Left lung (tissue), 10 donors: ENCODE data around the gene WASF3. TPM values are rescaled to one million over a fixed set of nuclear protein-coding genes. Genes with fewer than 3 reads are reported as not detected.

Source experiments
- ATAC-seq: fragments of 200-7000 bp; cut with Tn5 transposase; one replicate; pipeline ENCODE4 v1.9.1; 2020; ENCODE audit warnings: moderate library complexity
- DNase-seq, 4 donors: peaks; one replicate each; pipeline ENCODE4 v3.0.0-alpha.2; 2013 to 2020
- H3K27ac ChIP-seq, 2 donors: fragments of 200-600 bp; sonication (generic) in 1 of 2; one replicate each; pipeline versions ENCODE4 v1.5.0 to v1.8.0; 2020 to 2021
- H3K27me3 ChIP-seq, 2 donors: fragments of 200-600 bp; sonication (generic) in 1 of 2; one replicate each; pipeline versions ENCODE4 v1.5.0 to v1.8.0; 2020 to 2021
- H3K36me3 ChIP-seq, 2 donors: fragments of 200-600 bp; sonication (generic) in 1 of 2; one replicate each; pipeline versions ENCODE4 v1.5.0 to v1.8.0; 2020 to 2021
- H3K4me1 ChIP-seq, 2 donors: fragments of 200-600 bp; one replicate each; pipeline ENCODE4 v1.8.0; 2021
- H3K4me3 ChIP-seq, 2 donors: fragments of 200-600 bp; sonication (generic) in 1 of 2; one replicate each; pipeline versions ENCODE4 v1.5.0 to v1.8.0; 2020 to 2021; ENCODE audit warnings: mild to moderate bottlenecking in 1 of 2
- H3K9me3 ChIP-seq, 2 donors: fragments of 200-600 bp; sonication (generic) in 1 of 2; one replicate each; pipeline versions ENCODE4 v1.5.0 to v1.8.0; 2020 to 2021
- intact Hi-C, 2 donors: fragments of 100-400 bp; cut with DNase I; formaldehyde crosslinking; loops; one replicate each; pipeline versions ENCODE4 v1.11.2 to v1.14.2; 2022
- polyA plus RNA-seq, 6 donors: library from polyadenylated mRNA; unstranded; fragments of 120-200 nt; gene quantifications; one replicate each; pipeline ENCODE4 v1.2.1, GENCODE V29; 2013; ENCODE audit not compliant: insufficient read length in 6 of 6
- total RNA-seq, 2 donors: library from RNA; stranded (reverse); fragmentation: NEBNext Ultra II Directional; extraction: Animal tissue kit (Norgen Biotek cat#: 25700); gene quantifications; one replicate each; pipeline ENCODE4 v1.2.1, GENCODE V29; 2021
- TF ChIP-seq, protein P1 (sequence below), 2 donors: fragments of 200-600 bp; sonication (generic) in 1 of 2; IDR thresholded peaks; one replicate each; pipeline versions ENCODE4 v1.5.0 to v1.8.0; 2021; ENCODE audit warnings: antibody characterized with exemption in 2 of 2
- donor health status: DM: no; HTN: yes; CAD: no.
- donor health status: DM: no; HTN: no; CAD: no.

The WASF3 gene
- total and polyA plus RNA-seq, 8 donors: 10.9 to 24.5 (median 21.2) TPM

DNA sequence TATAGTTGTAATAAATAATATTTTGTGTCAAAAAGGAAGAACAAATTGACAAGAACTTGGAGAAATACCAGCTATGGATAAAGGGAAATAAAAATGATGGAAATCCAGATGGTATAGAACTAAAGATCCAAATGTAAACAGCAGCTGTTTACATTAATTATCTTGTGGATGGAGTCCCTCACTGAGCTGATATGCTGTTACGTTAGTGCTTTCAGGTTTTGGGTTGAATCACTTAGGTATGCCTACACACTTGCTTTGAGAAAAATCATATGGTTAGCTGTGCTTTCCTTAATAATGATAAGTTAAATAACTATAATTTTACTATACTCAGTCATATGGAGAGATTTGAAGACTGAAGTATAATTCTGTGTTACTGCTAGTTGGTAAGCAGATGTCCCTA, 27.7 kb downstream of the WASF3 start:
- Histone ChIP-seq H3K27me3 (no peaks in the 10 kb centered on the region), H3K4me3 (no peak overlapping the region), H3K4me1 (peaks cover 0 to 5% of the 10 kb centered on the region in 2 donors), H3K9me3 (no peaks in the 10 kb centered on the region), H3K36me3 (no peaks in the 10 kb centered on the region), H3K27ac (no peak overlapping the region)
- ATAC-seq (no peak), DNase-seq (no peak)
- intact Hi-C loops: no loop called here
- TF ChIP-seq, protein P1, sequence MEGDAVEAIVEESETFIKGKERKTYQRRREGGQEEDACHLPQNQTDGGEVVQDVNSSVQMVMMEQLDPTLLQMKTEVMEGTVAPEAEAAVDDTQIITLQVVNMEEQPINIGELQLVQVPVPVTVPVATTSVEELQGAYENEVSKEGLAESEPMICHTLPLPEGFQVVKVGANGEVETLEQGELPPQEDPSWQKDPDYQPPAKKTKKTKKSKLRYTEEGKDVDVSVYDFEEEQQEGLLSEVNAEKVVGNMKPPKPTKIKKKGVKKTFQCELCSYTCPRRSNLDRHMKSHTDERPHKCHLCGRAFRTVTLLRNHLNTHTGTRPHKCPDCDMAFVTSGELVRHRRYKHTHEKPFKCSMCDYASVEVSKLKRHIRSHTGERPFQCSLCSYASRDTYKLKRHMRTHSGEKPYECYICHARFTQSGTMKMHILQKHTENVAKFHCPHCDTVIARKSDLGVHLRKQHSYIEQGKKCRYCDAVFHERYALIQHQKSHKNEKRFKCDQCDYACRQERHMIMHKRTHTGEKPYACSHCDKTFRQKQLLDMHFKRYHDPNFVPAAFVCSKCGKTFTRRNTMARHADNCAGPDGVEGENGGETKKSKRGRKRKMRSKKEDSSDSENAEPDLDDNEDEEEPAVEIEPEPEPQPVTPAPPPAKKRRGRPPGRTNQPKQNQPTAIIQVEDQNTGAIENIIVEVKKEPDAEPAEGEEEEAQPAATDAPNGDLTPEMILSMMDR (IDR thresholded peaks at IDR 0.05): no peak

DNA sequence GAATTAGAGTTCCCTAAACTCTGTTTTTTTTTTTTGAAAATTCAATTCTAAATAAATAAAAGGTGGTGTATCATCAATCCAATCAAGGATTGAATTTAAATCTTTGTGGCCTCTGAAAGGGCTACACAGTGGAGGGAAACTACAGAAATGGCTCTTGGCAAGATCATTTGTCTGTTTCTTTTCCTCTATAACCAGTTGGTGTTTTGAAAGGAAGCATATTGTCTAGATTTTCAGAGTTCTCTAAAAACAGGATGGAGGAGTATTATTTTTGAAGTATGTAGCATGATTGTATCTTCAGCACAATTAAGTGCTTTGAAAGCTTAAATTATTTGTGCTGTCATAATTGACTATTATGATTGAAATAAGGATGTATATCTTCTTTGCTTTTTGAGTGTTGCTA, 29.8 kb downstream of the WASF3 start:
- ATAC-seq: no peak
- TF ChIP-seq, protein P1 (IDR thresholded peaks at IDR 0.05): no peak
- no peak overlapping the region for H3K4me3 ChIP-seq
- DNase-seq: no peak
- H3K9me3 ChIP-seq: no peaks in the 10 kb centered on the region
- peaks cover 0 to 5% of the 10 kb centered on the region in 2 donors for H3K4me1 ChIP-seq
- no peak overlapping the region for H3K27ac ChIP-seq
- no peaks in the 10 kb centered on the region for H3K27me3 ChIP-seq
- no peaks in the 10 kb centered on the region for H3K36me3 ChIP-seq
- intact Hi-C loops: no loop called here

GRCh38 chr13:26589226-26589625, 31.7 kb downstream of the WASF3 start:
- Histone ChIP-seq H3K36me3 (no peaks in the 10 kb centered on the region), H3K4me1 (no peaks in the 10 kb centered on the region), H3K27ac (no peak overlapping the region), H3K4me3 (no peak overlapping the region), H3K9me3 (no peaks in the 10 kb centered on the region), H3K27me3 (no peaks in the 10 kb centered on the region)
- ATAC-seq: no peak
- TF ChIP-seq, protein P1 (IDR thresholded peaks at IDR 0.05): no peak
- DNase-seq: no peak
- intact Hi-C loops: no loop called here

- peak in 1 of 4 donors; percentile 12 for DNase-seq
- Histone ChIP-seq H3K27ac (no peak overlapping the region), H3K4me1 (no peaks in the 10 kb centered on the region), H3K9me3 (no peaks in the 10 kb centered on the region), H3K27me3 (no peaks in the 10 kb centered on the region), H3K4me3 (no peak overlapping the region), H3K36me3 (no peaks in the 10 kb centered on the region)
- TF ChIP-seq, protein P1 (IDR thresholded peaks at IDR 0.05): no peak
- ATAC-seq: no peak
- intact Hi-C loops: no loop called here
These were observed 32.3 kb downstream of the WASF3 start for GRCh38 chr13:26589754-26590153.

DNA sequence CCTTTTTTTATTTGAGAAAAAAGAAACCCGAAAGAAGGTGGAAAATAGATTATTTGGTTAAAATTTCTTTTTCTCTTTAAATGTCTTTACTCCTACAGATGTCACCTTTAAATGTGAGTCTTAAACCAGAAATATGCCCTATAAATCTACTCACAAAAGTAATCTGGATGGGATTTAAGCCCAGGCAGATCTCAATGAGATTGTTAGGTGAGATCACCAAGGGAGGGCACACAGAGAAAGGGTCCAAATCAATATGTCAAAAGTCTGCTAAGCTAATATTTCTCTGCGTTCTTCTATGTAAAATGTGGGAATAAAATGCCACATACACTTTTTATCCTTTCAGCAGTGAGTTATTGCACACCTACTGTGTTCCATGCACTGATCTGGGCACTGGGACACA, 32.9 kb downstream of the WASF3 start:
- ATAC-seq: no peak
- intact Hi-C loops: no loop called here
- TF ChIP-seq, protein P1 (IDR thresholded peaks at IDR 0.05): no peak
- Histone ChIP-seq H3K4me1 (no peaks in the 10 kb centered on the region), H3K4me3 (no peak overlapping the region), H3K27ac (no peak overlapping the region), H3K9me3 (no peaks in the 10 kb centered on the region), H3K36me3 (no peaks in the 10 kb centered on the region), H3K27me3 (no peaks in the 10 kb centered on the region)
- no peak for DNase-seq
